ENCODE measurements around the gene ZNF213.
"Not testable (repeated sequence)": the region's sequence is repeated elsewhere in the genome, so short reads cannot be mapped to it uniquely, and the experiment has no call there.

Gene ZNF213

GRCh38 chr16:3175157-3176093 is 40.6 kb downstream of the ZNF213 start:
- H3K23ac ChIP-seq (ENCODE audit: low read length): no peak overlapping the region
- H3K4me2 ChIP-seq (ENCODE audit: low read length): peak overlapping the region; percentile 31
- H2AK5ac ChIP-seq (ENCODE audit: low read length): no peak overlapping the region
- DNase-seq: peak in 1 of 2 donors; percentile 26
- H3K79me1 ChIP-seq (ENCODE audit: low read length): no peaks in the 10 kb centered on the region
- H3K79me2 ChIP-seq (ENCODE audit: control insufficient read depth, insufficient read depth, low read length, poor library complexity): no peaks in the 10 kb centered on the region
- no peak overlapping the region for H2BK120ac ChIP-seq (ENCODE audit: insufficient read depth, low read length, poor library complexity)
- no peak overlapping the region for H3K9ac ChIP-seq (ENCODE audit: low read length)
- peaks cover 3% of the 10 kb centered on the region for H3K9me3 ChIP-seq (ENCODE audit: insufficient read depth, low read depth, low read length)
- no peaks in the 10 kb centered on the region for H3K36me3 ChIP-seq (ENCODE audit: control insufficient read depth in 1 of 2, insufficient read depth in 2 of 2, low read length in 2 of 2)
- H3K14ac ChIP-seq (ENCODE audit: low read length): no peak overlapping the region
- H2BK12ac ChIP-seq (ENCODE audit: low read length): no peak overlapping the region
- H2AFZ ChIP-seq (ENCODE audit: insufficient read depth, low read length, poor library complexity): no peak overlapping the region
- H4K8ac ChIP-seq (ENCODE audit: low read depth, low read length): no peak overlapping the region
- H2BK5ac ChIP-seq (ENCODE audit: low read depth, low read length, poor library complexity): no peak overlapping the region
- H3K4me1 ChIP-seq (ENCODE audit: control insufficient read depth in 1 of 2, insufficient read depth in 2 of 2, low read length in 2 of 2): peaks cover 4 to 12% of the 10 kb centered on the region in 2 experiments
- H3K18ac ChIP-seq (ENCODE audit: low read length): no peak overlapping the region
- no peak overlapping the region for H3K4ac ChIP-seq (ENCODE audit: low read depth, low read length)
- peaks cover 28% of the 10 kb centered on the region for H3K27me3 ChIP-seq (ENCODE audit: insufficient read depth, low read length)
- H4K91ac ChIP-seq (ENCODE audit: low read depth, low read length): no peak overlapping the region
- no CpG with 5 or more reads among the region's 39 CpGs for WGBS (ENCODE audit: extremely low coverage, insufficient coverage, insufficient read length)
- H3K4me3 ChIP-seq (ENCODE audit: low read depth, low read length): no peak overlapping the region
- no peak overlapping the region for H3K27ac ChIP-seq (ENCODE audit: low read depth, low read length)
- no peak overlapping the region for H4K12ac ChIP-seq (ENCODE audit: low read depth, low read length)

- no peak overlapping the region for H2AFZ ChIP-seq (ENCODE audit: insufficient read depth, low read length, poor library complexity)
- H3K4me3 ChIP-seq (ENCODE audit: low read depth, low read length): no peak overlapping the region
- no peaks in the 10 kb centered on the region for H3K79me1 ChIP-seq (ENCODE audit: low read length)
- no peak overlapping the region for H4K91ac ChIP-seq (ENCODE audit: low read depth, low read length)
- H3K27me3 ChIP-seq (ENCODE audit: insufficient read depth, low read length): peaks cover 11% of the 10 kb centered on the region
- H2BK120ac ChIP-seq (ENCODE audit: insufficient read depth, low read length, poor library complexity): no peak overlapping the region
- no peak overlapping the region for H4K8ac ChIP-seq (ENCODE audit: low read depth, low read length)
- no peak overlapping the region for H2BK5ac ChIP-seq (ENCODE audit: low read depth, low read length, poor library complexity)
- H3K4me2 ChIP-seq (ENCODE audit: low read length): no peak overlapping the region
- peaks cover 11 to 14% of the 10 kb centered on the region in 2 experiments for H3K4me1 ChIP-seq (ENCODE audit: control insufficient read depth in 1 of 2, insufficient read depth in 2 of 2, low read length in 2 of 2)
- H3K23ac ChIP-seq (ENCODE audit: low read length): no peak overlapping the region
- no peak overlapping the region for H3K4ac ChIP-seq (ENCODE audit: low read depth, low read length)
- no peaks in the 10 kb centered on the region for H3K79me2 ChIP-seq (ENCODE audit: control insufficient read depth, insufficient read depth, low read length, poor library complexity)
- no peak overlapping the region for H2AK5ac ChIP-seq (ENCODE audit: low read length)
- H4K12ac ChIP-seq (ENCODE audit: low read depth, low read length): no peak overlapping the region
- H3K27ac ChIP-seq (ENCODE audit: low read depth, low read length): no peak overlapping the region
- H2BK12ac ChIP-seq (ENCODE audit: low read length): no peak overlapping the region
- H3K9ac ChIP-seq (ENCODE audit: low read length): no peak overlapping the region
- H3K18ac ChIP-seq (ENCODE audit: low read length): no peak overlapping the region
- H3K36me3 ChIP-seq (ENCODE audit: control insufficient read depth in 1 of 2, insufficient read depth in 2 of 2, low read length in 2 of 2): no peaks in the 10 kb centered on the region
- WGBS (ENCODE audit: extremely low coverage, insufficient coverage, insufficient read length): 100% methylated on average over 1 of the region's 8 CpGs
- no peaks in the 10 kb centered on the region for H3K9me3 ChIP-seq (ENCODE audit: insufficient read depth, low read depth, low read length)
- no peak for DNase-seq
- H3K14ac ChIP-seq (ENCODE audit: low read length): no peak overlapping the region
Observed at GRCh38 chr16:3179651-3180050, 44.8 kb downstream of the ZNF213 start.

GRCh38 chr16:3180445-3180878 is 45.6 kb downstream of the ZNF213 start:
- Histone ChIP-seq H3K9ac (ENCODE audit: low read length) (no peak overlapping the region), H3K4me2 (ENCODE audit: low read length) (peak overlapping the region; percentile 1), H4K8ac (ENCODE audit: low read depth, low read length) (no peak overlapping the region), H3K9me3 (ENCODE audit: insufficient read depth, low read depth, low read length) (no peaks in the 10 kb centered on the region), H2AFZ (ENCODE audit: insufficient read depth, low read length, poor library complexity) (no peak overlapping the region), H3K27me3 (ENCODE audit: insufficient read depth, low read length) (peaks cover 11% of the 10 kb centered on the region), H2BK5ac (ENCODE audit: low read depth, low read length, poor library complexity) (no peak overlapping the region), H2BK120ac (ENCODE audit: insufficient read depth, low read length, poor library complexity) (no peak overlapping the region), H3K36me3 (ENCODE audit: control insufficient read depth in 1 of 2, insufficient read depth in 2 of 2, low read length in 2 of 2) (no peaks in the 10 kb centered on the region), H2BK12ac (ENCODE audit: low read length) (no peak overlapping the region), H4K12ac (ENCODE audit: low read depth, low read length) (no peak overlapping the region), H2AK5ac (ENCODE audit: low read length) (no peak overlapping the region), H3K14ac (ENCODE audit: low read length) (no peak overlapping the region), H3K18ac (ENCODE audit: low read length) (no peak overlapping the region), H3K79me1 (ENCODE audit: low read length) (no peaks in the 10 kb centered on the region), H3K27ac (ENCODE audit: low read depth, low read length) (no peak overlapping the region), H3K79me2 (ENCODE audit: control insufficient read depth, insufficient read depth, low read length, poor library complexity) (no peaks in the 10 kb centered on the region), H3K23ac (ENCODE audit: low read length) (no peak overlapping the region), H3K4ac (ENCODE audit: low read depth, low read length) (no peak overlapping the region), H4K91ac (ENCODE audit: low read depth, low read length) (no peak overlapping the region), H3K4me3 (ENCODE audit: low read depth, low read length) (no peak overlapping the region), H3K4me1 (ENCODE audit: control insufficient read depth in 1 of 2, insufficient read depth in 2 of 2, low read length in 2 of 2) (peaks cover 9 to 11% of the 10 kb centered on the region in 2 experiments)
- no peak for DNase-seq
- no CpG with 5 or more reads among the region's 21 CpGs for WGBS (ENCODE audit: extremely low coverage, insufficient coverage, insufficient read length)

- H3K79me1 ChIP-seq (ENCODE audit: low read length); H3K27ac ChIP-seq (ENCODE audit: low read depth, low read length); DNase-seq; H3K23ac ChIP-seq (ENCODE audit: low read length); H3K14ac ChIP-seq (ENCODE audit: low read length); H2BK5ac ChIP-seq (ENCODE audit: low read depth, low read length, poor library complexity); H4K8ac ChIP-seq (ENCODE audit: low read depth, low read length); H3K4ac ChIP-seq (ENCODE audit: low read depth, low read length); H3K18ac ChIP-seq (ENCODE audit: low read length); H4K91ac ChIP-seq (ENCODE audit: low read depth, low read length); H4K12ac ChIP-seq (ENCODE audit: low read depth, low read length); H3K9me3 ChIP-seq (ENCODE audit: insufficient read depth, low read depth, low read length); H2BK120ac ChIP-seq (ENCODE audit: insufficient read depth, low read length, poor library complexity); H3K9ac ChIP-seq (ENCODE audit: low read length); H3K36me3 ChIP-seq (ENCODE audit: control insufficient read depth in 1 of 2, insufficient read depth in 2 of 2, low read length in 2 of 2); H3K4me3 ChIP-seq (ENCODE audit: low read depth, low read length); H2BK12ac ChIP-seq (ENCODE audit: low read length); H2AK5ac ChIP-seq (ENCODE audit: low read length); H3K79me2 ChIP-seq (ENCODE audit: control insufficient read depth, insufficient read depth, low read length, poor library complexity); H2AFZ ChIP-seq (ENCODE audit: insufficient read depth, low read length, poor library complexity): not testable (repeated sequence)
- H3K27me3 ChIP-seq (ENCODE audit: insufficient read depth, low read length): peaks cover 11% of the 10 kb centered on the region
- peak overlapping the region; percentile 86 for H3K4me2 ChIP-seq (ENCODE audit: low read length)
- WGBS (ENCODE audit: extremely low coverage, insufficient coverage, insufficient read length): no CpG with 5 or more reads among the region's 8 CpGs
- peaks cover 9 to 11% of the 10 kb centered on the region in 2 experiments for H3K4me1 ChIP-seq (ENCODE audit: control insufficient read depth in 1 of 2, insufficient read depth in 2 of 2, low read length in 2 of 2)
Observed at GRCh38 chr16:3182293-3182607, 47.4 kb downstream of the ZNF213 start.

All from trophoblast cell (in vitro differentiated cells and primary cell).